HPDE6-E6E7 (cell line): ENCODE data around the gene NIN.

ENCODE experiments used
- DNase-seq: peaks from one replicate; pipeline ENCODE4 v3.0.0; 2011; ENCODE audit warnings: missing footprints; ENCODE audit errors: extremely low spot score

Gene NIN

GRCh38 chr14:50792634-50793068, 38.3 kb downstream of the NIN start:
- DNase-seq, result no peak

GRCh38 chr14:50792051-50792477, 38.9 kb downstream of the NIN start:
- DNase-seq, result no peak

GRCh38 chr14:50791201-50791600, 39.8 kb downstream of the NIN start:
- no peak for DNase-seq

- DNase-seq, result no peak
Measured at GRCh38 chr14:50790589-50790988, 40.4 kb downstream of the NIN start.

GRCh38 chr14:50786751-50787464, 44.1 kb downstream of the NIN start:
- DNase-seq, result no peak

GRCh38 chr14:50785457-50786063, 45.4 kb downstream of the NIN start:
- DNase-seq, result no peak

GRCh38 chr14:50784683-50785456, 46.1 kb downstream of the NIN start:
- DNase-seq, result no peak

GRCh38 chr14:50783563-50783962, 47.4 kb downstream of the NIN start:
- DNase-seq, result no peak

GRCh38 chr14:50780393-50780792, 50.6 kb downstream of the NIN start:
- DNase-seq, result no peak

- DNase-seq, result no peak
Measured at GRCh38 chr14:50778721-50779483, 52.1 kb downstream of the NIN start.

- no peak for DNase-seq
Measured at GRCh38 chr14:50776522-50776921, 54.4 kb downstream of the NIN start.

- peak; percentile 77 for DNase-seq
Measured at GRCh38 chr14:50775357-50775756, 55.6 kb downstream of the NIN start.

GRCh38 chr14:50774542-50775267, 56.3 kb downstream of the NIN start:
- DNase-seq, result no peak

GRCh38 chr14:50773632-50774541, 57.1 kb downstream of the NIN start:
- peak; percentile 38 for DNase-seq

GRCh38 chr14:50772412-50772811, 58.5 kb downstream of the NIN start:
- DNase-seq, result no peak

GRCh38 chr14:50770586-50770985, 60.4 kb downstream of the NIN start:
- DNase-seq, result no peak

GRCh38 chr14:50769863-50770500, 61.0 kb downstream of the NIN start:
- no peak for DNase-seq

GRCh38 chr14:50768680-50769079, 62.3 kb downstream of the NIN start:
- DNase-seq, result no peak

- no peak for DNase-seq
Measured at GRCh38 chr14:50766338-50766886, 64.5 kb downstream of the NIN start.
